Measurements from ENCODE around the gene AGPAT2.
"Not testable (repeated sequence)": the region's sequence is repeated elsewhere in the genome, so short reads cannot be mapped to it uniquely, and the experiment has no call there.

The AGPAT2 gene

GRCh38 chr9:136704741-136705140, 17.5 kb upstream of the AGPAT2 start:
- not testable (repeated sequence) for H3K27ac ChIP-seq (ENCODE audit: low read depth, low read length); H3K36me3 ChIP-seq (ENCODE audit: control insufficient read depth in 5 of 5, insufficient read depth in 5 of 5, low read length in 5 of 5); H3K4me3 ChIP-seq (ENCODE audit: low read depth in 1 of 5, low read length in 5 of 5); H3K9ac ChIP-seq (ENCODE audit: low read length in 5 of 5); H3K27me3 ChIP-seq (ENCODE audit: control insufficient read depth in 5 of 5, insufficient read depth in 4 of 5, low read length in 5 of 5); H3K9me3 ChIP-seq (ENCODE audit: control insufficient read depth in 5 of 5, low read length in 5 of 5)
- H3K4me1 ChIP-seq (ENCODE audit: control insufficient read depth in 5 of 5, insufficient read depth in 5 of 5, low read length in 5 of 5) = peaks cover 0 to 19% (median 14%) of the 10 kb centered on the region in 5 donors

- H3K4me1 ChIP-seq (ENCODE audit: control insufficient read depth in 5 of 5, insufficient read depth in 5 of 5, low read length in 5 of 5) = peaks cover 0 to 19% (median 14%) of the 10 kb centered on the region in 5 donors
- no peak overlapping the region for H3K4me3 ChIP-seq (ENCODE audit: low read depth in 1 of 5, low read length in 5 of 5)
- no peaks in the 10 kb centered on the region for H3K9me3 ChIP-seq (ENCODE audit: control insufficient read depth in 5 of 5, low read length in 5 of 5)
- no peak overlapping the region for H3K27ac ChIP-seq (ENCODE audit: low read depth, low read length)
- no peak overlapping the region for H3K9ac ChIP-seq (ENCODE audit: low read length in 5 of 5)
- no peaks in the 10 kb centered on the region for H3K36me3 ChIP-seq (ENCODE audit: control insufficient read depth in 5 of 5, insufficient read depth in 5 of 5, low read length in 5 of 5)
- H3K27me3 ChIP-seq (ENCODE audit: control insufficient read depth in 5 of 5, insufficient read depth in 4 of 5, low read length in 5 of 5) = peaks cover 0 to 2% (median 0%) of the 10 kb centered on the region in 5 donors
These were observed 16.1 kb upstream of the AGPAT2 start for GRCh38 chr9:136703276-136703860.

- H3K4me3 ChIP-seq (ENCODE audit: low read depth in 1 of 5, low read length in 5 of 5) = no peak overlapping the region
- H3K27ac ChIP-seq (ENCODE audit: low read depth, low read length) = no peak overlapping the region
- H3K9ac ChIP-seq (ENCODE audit: low read length in 5 of 5) = peak overlapping the region in 1 of 5 donors; percentile 30
- peaks cover 0 to 29% (median 24%) of the 10 kb centered on the region in 5 donors for H3K4me1 ChIP-seq (ENCODE audit: control insufficient read depth in 5 of 5, insufficient read depth in 5 of 5, low read length in 5 of 5)
- H3K9me3 ChIP-seq (ENCODE audit: control insufficient read depth in 5 of 5, low read length in 5 of 5) = no peaks in the 10 kb centered on the region
- no peaks in the 10 kb centered on the region for H3K36me3 ChIP-seq (ENCODE audit: control insufficient read depth in 5 of 5, insufficient read depth in 5 of 5, low read length in 5 of 5)
- H3K27me3 ChIP-seq (ENCODE audit: control insufficient read depth in 5 of 5, insufficient read depth in 4 of 5, low read length in 5 of 5) = peaks cover 0 to 4% (median 0%) of the 10 kb centered on the region in 5 donors
These were observed 14.4 kb upstream of the AGPAT2 start for GRCh38 chr9:136701668-136702053.

GRCh38 chr9:136700959-136701667, 13.9 kb upstream of the AGPAT2 start:
- no peaks in the 10 kb centered on the region for H3K36me3 ChIP-seq (ENCODE audit: control insufficient read depth in 5 of 5, insufficient read depth in 5 of 5, low read length in 5 of 5)
- no peak overlapping the region for H3K27ac ChIP-seq (ENCODE audit: low read depth, low read length)
- H3K27me3 ChIP-seq (ENCODE audit: control insufficient read depth in 5 of 5, insufficient read depth in 4 of 5, low read length in 5 of 5) = peaks cover 0 to 4% (median 0%) of the 10 kb centered on the region in 5 donors
- peak overlapping the region in 1 of 5 donors; percentile 30 for H3K9ac ChIP-seq (ENCODE audit: low read length in 5 of 5)
- H3K9me3 ChIP-seq (ENCODE audit: control insufficient read depth in 5 of 5, low read length in 5 of 5) = no peaks in the 10 kb centered on the region
- peak overlapping the region in 2 of 5 donors; percentile 24 to 42 for H3K4me3 ChIP-seq (ENCODE audit: low read depth in 1 of 5, low read length in 5 of 5)
- peaks cover 0 to 34% (median 24%) of the 10 kb centered on the region in 5 donors for H3K4me1 ChIP-seq (ENCODE audit: control insufficient read depth in 5 of 5, insufficient read depth in 5 of 5, low read length in 5 of 5)

- Histone ChIP-seq H3K9me3 (ENCODE audit: control insufficient read depth in 5 of 5, low read length in 5 of 5) (no peaks in the 10 kb centered on the region), H3K4me3 (ENCODE audit: low read depth in 1 of 5, low read length in 5 of 5) (no peak overlapping the region), H3K27ac (ENCODE audit: low read depth, low read length) (no peak overlapping the region), H3K27me3 (ENCODE audit: control insufficient read depth in 5 of 5, insufficient read depth in 4 of 5, low read length in 5 of 5) (peaks cover 0 to 4% (median 0%) of the 10 kb centered on the region in 5 donors), H3K4me1 (ENCODE audit: control insufficient read depth in 5 of 5, insufficient read depth in 5 of 5, low read length in 5 of 5) (peaks cover 0 to 40% (median 22%) of the 10 kb centered on the region in 5 donors), H3K36me3 (ENCODE audit: control insufficient read depth in 5 of 5, insufficient read depth in 5 of 5, low read length in 5 of 5) (no peaks in the 10 kb centered on the region), H3K9ac (ENCODE audit: low read length in 5 of 5) (no peak overlapping the region)
These were observed 13.0 kb upstream of the AGPAT2 start for GRCh38 chr9:136700304-136700703.

- Histone ChIP-seq H3K4me1 (ENCODE audit: control insufficient read depth in 5 of 5, insufficient read depth in 5 of 5, low read length in 5 of 5) (peaks cover 0 to 49% (median 28%) of the 10 kb centered on the region in 5 donors), H3K9ac (ENCODE audit: low read length in 5 of 5) (no peak overlapping the region), H3K9me3 (ENCODE audit: control insufficient read depth in 5 of 5, low read length in 5 of 5) (no peaks in the 10 kb centered on the region), H3K4me3 (ENCODE audit: low read depth in 1 of 5, low read length in 5 of 5) (no peak overlapping the region), H3K27ac (ENCODE audit: low read depth, low read length) (peak overlapping the region; percentile 65), H3K36me3 (ENCODE audit: control insufficient read depth in 5 of 5, insufficient read depth in 5 of 5, low read length in 5 of 5) (no peaks in the 10 kb centered on the region), H3K27me3 (ENCODE audit: control insufficient read depth in 5 of 5, insufficient read depth in 4 of 5, low read length in 5 of 5) (peaks cover 0 to 4% (median 0%) of the 10 kb centered on the region in 5 donors)
These were observed 11.5 kb upstream of the AGPAT2 start for GRCh38 chr9:136698635-136699246.

- H3K36me3 ChIP-seq (ENCODE audit: control insufficient read depth in 5 of 5, insufficient read depth in 5 of 5, low read length in 5 of 5) = no peaks in the 10 kb centered on the region
- peaks cover 0 to 49% (median 36%) of the 10 kb centered on the region in 5 donors for H3K4me1 ChIP-seq (ENCODE audit: control insufficient read depth in 5 of 5, insufficient read depth in 5 of 5, low read length in 5 of 5)
- peaks cover 0 to 4% (median 0%) of the 10 kb centered on the region in 5 donors for H3K27me3 ChIP-seq (ENCODE audit: control insufficient read depth in 5 of 5, insufficient read depth in 4 of 5, low read length in 5 of 5)
- no peaks in the 10 kb centered on the region for H3K9me3 ChIP-seq (ENCODE audit: control insufficient read depth in 5 of 5, low read length in 5 of 5)
- H3K4me3 ChIP-seq (ENCODE audit: low read depth in 1 of 5, low read length in 5 of 5) = no peak overlapping the region
- peak overlapping the region; percentile 65 for H3K27ac ChIP-seq (ENCODE audit: low read depth, low read length)
- H3K9ac ChIP-seq (ENCODE audit: low read length in 5 of 5) = peak overlapping the region in 2 of 5 donors; percentile 2 to 60
These were observed 10.7 kb upstream of the AGPAT2 start for GRCh38 chr9:136697821-136698526.

GRCh38 chr9:136697146-136697820, 10.0 kb upstream of the AGPAT2 start:
- Histone ChIP-seq H3K27me3 (ENCODE audit: control insufficient read depth in 5 of 5, insufficient read depth in 4 of 5, low read length in 5 of 5) (peaks cover 0 to 4% (median 0%) of the 10 kb centered on the region in 5 donors), H3K4me1 (ENCODE audit: control insufficient read depth in 5 of 5, insufficient read depth in 5 of 5, low read length in 5 of 5) (peaks cover 0 to 49% (median 39%) of the 10 kb centered on the region in 5 donors), H3K4me3 (ENCODE audit: low read depth in 1 of 5, low read length in 5 of 5) (peak overlapping the region in 1 of 5 donors; percentile 16), H3K36me3 (ENCODE audit: control insufficient read depth in 5 of 5, insufficient read depth in 5 of 5, low read length in 5 of 5) (no peaks in the 10 kb centered on the region), H3K27ac (ENCODE audit: low read depth, low read length) (peak overlapping the region; percentile 65), H3K9ac (ENCODE audit: low read length in 5 of 5) (peak overlapping the region in 2 of 5 donors; percentile 2 to 60), H3K9me3 (ENCODE audit: control insufficient read depth in 5 of 5, low read length in 5 of 5) (no peaks in the 10 kb centered on the region)

GRCh38 chr9:136696502-136696901, 9.2 kb upstream of the AGPAT2 start:
- H3K4me1 ChIP-seq (ENCODE audit: control insufficient read depth in 5 of 5, insufficient read depth in 5 of 5, low read length in 5 of 5) = peaks cover 0 to 49% (median 38%) of the 10 kb centered on the region in 5 donors
- no peak overlapping the region for H3K27ac ChIP-seq (ENCODE audit: low read depth, low read length)
- no peak overlapping the region for H3K4me3 ChIP-seq (ENCODE audit: low read depth in 1 of 5, low read length in 5 of 5)
- H3K9ac ChIP-seq (ENCODE audit: low read length in 5 of 5) = no peak overlapping the region
- no peaks in the 10 kb centered on the region for H3K9me3 ChIP-seq (ENCODE audit: control insufficient read depth in 5 of 5, low read length in 5 of 5)
- H3K27me3 ChIP-seq (ENCODE audit: control insufficient read depth in 5 of 5, insufficient read depth in 4 of 5, low read length in 5 of 5) = peaks cover 0 to 4% (median 0%) of the 10 kb centered on the region in 5 donors
- no peaks in the 10 kb centered on the region for H3K36me3 ChIP-seq (ENCODE audit: control insufficient read depth in 5 of 5, insufficient read depth in 5 of 5, low read length in 5 of 5)

Measured in subcutaneous abdominal adipose tissue (tissue), 5 donors.